ENCODE data around the gene EPHB2. TPM values are rescaled to one million over a fixed set of nuclear protein-coding genes. Genes with fewer than 3 reads are reported as not detected.

The EPHB2 gene
- total and polyA plus RNA-seq, 2 donors (not counting 3 experiments of a cell fraction or from before 2014, with no cell fraction given) = 50.8 to 69.1 TPM

DNA sequence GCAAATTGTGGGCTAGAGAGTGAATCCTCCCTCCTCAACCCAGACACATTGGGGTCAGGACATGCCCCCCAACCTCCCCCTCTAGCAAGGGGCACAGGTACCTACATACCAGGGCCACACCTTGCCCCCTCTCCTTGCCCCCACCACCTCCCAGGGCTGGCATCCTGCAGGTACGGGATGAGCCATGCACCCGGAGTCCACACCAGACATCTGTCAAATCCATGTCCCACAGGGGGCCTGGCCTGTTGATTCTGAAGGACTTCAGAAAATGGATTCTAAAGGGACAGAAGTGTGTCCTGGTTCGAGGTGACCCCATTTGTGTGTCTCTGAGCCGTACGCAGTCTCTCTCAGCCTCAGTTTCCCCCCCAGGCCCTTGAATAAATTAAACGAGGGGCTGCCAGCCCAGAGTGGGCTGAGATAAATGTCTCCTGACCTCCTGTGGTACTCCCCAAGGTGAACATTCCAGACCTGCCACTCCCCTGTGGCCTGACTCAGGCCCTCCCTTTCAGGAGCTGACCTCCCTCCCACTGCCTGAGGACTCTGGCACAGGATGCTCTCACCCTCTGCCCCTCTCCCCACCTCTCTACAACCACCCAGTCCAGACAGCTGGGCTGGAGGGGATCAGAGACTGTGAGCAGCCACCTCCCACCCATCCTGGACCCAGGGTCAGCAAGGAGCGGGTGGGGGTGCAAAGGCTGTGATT, 94.5 kb downstream of the EPHB2 start:
- no peaks in the 10 kb centered on the region for H3K9me1 ChIP-seq (replicated peaks; ENCODE audit: control insufficient read depth, extremely low read depth, insufficient read depth, low read length)
- H3K4me3 ChIP-seq (replicated peaks in 1 of 3; ENCODE audit: insufficient read depth in 1 of 3, low read depth in 1 of 3, low read length in 3 of 3) = no peak overlapping the region
- TF ChIP-seq, protein P1, sequence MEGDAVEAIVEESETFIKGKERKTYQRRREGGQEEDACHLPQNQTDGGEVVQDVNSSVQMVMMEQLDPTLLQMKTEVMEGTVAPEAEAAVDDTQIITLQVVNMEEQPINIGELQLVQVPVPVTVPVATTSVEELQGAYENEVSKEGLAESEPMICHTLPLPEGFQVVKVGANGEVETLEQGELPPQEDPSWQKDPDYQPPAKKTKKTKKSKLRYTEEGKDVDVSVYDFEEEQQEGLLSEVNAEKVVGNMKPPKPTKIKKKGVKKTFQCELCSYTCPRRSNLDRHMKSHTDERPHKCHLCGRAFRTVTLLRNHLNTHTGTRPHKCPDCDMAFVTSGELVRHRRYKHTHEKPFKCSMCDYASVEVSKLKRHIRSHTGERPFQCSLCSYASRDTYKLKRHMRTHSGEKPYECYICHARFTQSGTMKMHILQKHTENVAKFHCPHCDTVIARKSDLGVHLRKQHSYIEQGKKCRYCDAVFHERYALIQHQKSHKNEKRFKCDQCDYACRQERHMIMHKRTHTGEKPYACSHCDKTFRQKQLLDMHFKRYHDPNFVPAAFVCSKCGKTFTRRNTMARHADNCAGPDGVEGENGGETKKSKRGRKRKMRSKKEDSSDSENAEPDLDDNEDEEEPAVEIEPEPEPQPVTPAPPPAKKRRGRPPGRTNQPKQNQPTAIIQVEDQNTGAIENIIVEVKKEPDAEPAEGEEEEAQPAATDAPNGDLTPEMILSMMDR (IDR thresholded peaks at IDR 0.05; ENCODE audit: extremely low read depth in 1 of 2, insufficient read depth in 1 of 2, low read depth in 1 of 2, low read length in 2 of 2) = no peak
- TF ChIP-seq POLR2AphosphoS5 (IDR thresholded peaks at IDR 0.05; ENCODE audit: insufficient read depth, low read depth, low read length) (no peak), EZH2 (IDR thresholded peaks at IDR 0.05; ENCODE audit: borderline replicate concordance, low read depth, low read length, severe bottlenecking) (no peak), POLR2A (IDR thresholded peaks at IDR 0.05; ENCODE audit: low read depth, low read length) (no peak), GATA2 (IDR thresholded peaks at IDR 0.05; ENCODE audit: insufficient read depth, insufficient read length, low read depth, low read length) (no peak), JUN (IDR thresholded peaks at IDR 0.05; ENCODE audit: borderline replicate concordance, insufficient read depth, insufficient read length, low read depth) (no peak), FOS (IDR thresholded peaks at IDR 0.05; ENCODE audit: borderline replicate concordance, insufficient read depth, low read length) (no peak), MYC (IDR thresholded peaks at IDR 0.05; ENCODE audit: low read depth, low read length) (no peak)
- TF ChIP-seq, protein P2, sequence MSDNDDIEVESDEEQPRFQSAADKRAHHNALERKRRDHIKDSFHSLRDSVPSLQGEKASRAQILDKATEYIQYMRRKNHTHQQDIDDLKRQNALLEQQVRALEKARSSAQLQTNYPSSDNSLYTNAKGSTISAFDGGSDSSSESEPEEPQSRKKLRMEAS (IDR thresholded peaks at IDR 0.05; ENCODE audit: insufficient read depth, insufficient read length) = no peak
- no peak overlapping the region for H3K9ac ChIP-seq (replicated peaks; ENCODE audit: extremely low read depth, insufficient read depth, low read length)
- ChIA-PET CTCF (no interaction called here), POLR2A (no interaction called here)
- no peaks in the 10 kb centered on the region for H4K20me1 ChIP-seq (replicated peaks; ENCODE audit: control insufficient read depth, extremely low read depth, insufficient read depth, low read length)
- H2AFZ ChIP-seq (ENCODE audit: low read depth, low read length) = no peak overlapping the region
- no peaks in the 10 kb centered on the region for H3K79me2 ChIP-seq (ENCODE audit: control insufficient read depth, insufficient read depth, low read length)
- no peaks in the 10 kb centered on the region for H3K36me3 ChIP-seq (ENCODE audit: control insufficient read depth in 2 of 2, extremely low read depth in 1 of 2, insufficient read depth in 2 of 2, low read length in 2 of 2)
- no peaks in the 10 kb centered on the region for H3K9me3 ChIP-seq (replicated peaks; ENCODE audit: control insufficient read depth, insufficient read depth, low read length)
- no peak overlapping the region for H3K27ac ChIP-seq (ENCODE audit: insufficient read depth, low read depth, low read length)
- no peaks in the 10 kb centered on the region for H3K27me3 ChIP-seq (ENCODE audit: control insufficient read depth in 2 of 2, insufficient read depth in 2 of 2, low read length in 2 of 2)
- intact Hi-C loops (cut with micrococcal nuclease) = no loop called here
- dilution Hi-C loops (cut with MboI; ENCODE audit: extremely low pct_ligation_motif_present, low sequenced_read_pairs) = no loop called here
- no peaks in the 10 kb centered on the region for H3K4me1 ChIP-seq (ENCODE audit: control insufficient read depth, extremely low read depth, insufficient read depth, low read length)
- FAIRE-seq = no peak
- no TSS peak for BruUV-seq (replicated peaks)
- H3K4me2 ChIP-seq (ENCODE audit: insufficient read depth, low read length) = no peak overlapping the region
- DNase-seq (ENCODE audit: low read depth, low spot score) = no peak
